DOHH2 (cell line): ENCODE measurements around the gene SIRT2.

Experiments used
- H3F3A ChIP-seq: fragments of 200-600 bp; sonication (generic), shearing (Covaris generic); 2 replicates; pipeline ENCODE4 v1.6.0; 2016; ENCODE audit warnings: antibody characterized with exemption, mild to moderate bottlenecking; ENCODE audit not compliant: control insufficient read depth, insufficient read depth
- H3K27ac ChIP-seq: fragments of 200-600 bp; sonication (generic); 2 replicates; pipeline ENCODE4 v1.5.1; 2014; ENCODE audit warnings: low read depth, mild to moderate bottlenecking, low read length, moderate library complexity
- H3K27me3 ChIP-seq: fragments of 200-600 bp; sonication (generic); 2 replicates; pipeline ENCODE4 v1.6.1; 2014; ENCODE audit warnings: mild to moderate bottlenecking, low read length, mixed read lengths; ENCODE audit not compliant: control insufficient read depth
- H3K36me3 ChIP-seq: fragments of 200-600 bp; sonication (generic); 2 replicates; pipeline ENCODE4 v1.6.1; 2014; ENCODE audit warnings: mild to moderate bottlenecking, low read length, moderate library complexity, mixed read lengths; ENCODE audit not compliant: control insufficient read depth
- H3K4me1 ChIP-seq: fragments of 200-600 bp; sonication (generic); 2 replicates; pipeline ENCODE4 v1.6.1; 2014; ENCODE audit warnings: mild to moderate bottlenecking, low read length, mixed read lengths; ENCODE audit not compliant: control insufficient read depth
- H3K4me2 ChIP-seq: fragments of 200-600 bp; sonication (generic); 2 replicates; pipeline ENCODE4 v1.6.0; 2014; ENCODE audit warnings: mild to moderate bottlenecking, low read length, moderate library complexity
- H3K4me3 ChIP-seq: fragments of 200-600 bp; sonication (generic); 2 replicates; pipeline ENCODE4 v1.5.1; 2014; ENCODE audit warnings: mild to moderate bottlenecking, low read length, mixed read lengths
- H3K79me2 ChIP-seq: fragments of 200-600 bp; sonication (generic); 2 replicates; pipeline ENCODE4 v1.6.1; 2014; ENCODE audit warnings: mild to moderate bottlenecking, low read length, mixed read lengths; ENCODE audit not compliant: control insufficient read depth
- H3K9me2 ChIP-seq: fragments of 200-600 bp; sonication (generic); replicated peaks from 2 replicates; pipeline ENCODE4 v1.6.1; 2014; ENCODE audit warnings: mild to moderate bottlenecking, low read length, mixed read lengths; ENCODE audit not compliant: control insufficient read depth
- H3K9me3 ChIP-seq: fragments of 200-600 bp; sonication (generic); 2 replicates; pipeline ENCODE4 v1.6.1; 2014; ENCODE audit warnings: antibody characterized with exemption, low read length, mixed read lengths; ENCODE audit not compliant: control insufficient read depth, insufficient read depth
- H4K20me1 ChIP-seq: fragments of 200-600 bp; sonication (generic); 2 replicates; pipeline ENCODE4 v1.6.0; 2014; ENCODE audit warnings: low read depth, mild to moderate bottlenecking, antibody characterized with exemption, low read length, moderate library complexity; ENCODE audit not compliant: control insufficient read depth, insufficient read depth
- CTCF ChIP-seq: fragments of 200-600 bp; sonication (generic); IDR thresholded peaks from one replicate; pipeline ENCODE4 v1.5.1; 2014; ENCODE audit warnings: antibody characterized with exemption, mild to moderate bottlenecking, low read depth, low read length; ENCODE audit not compliant: poor library complexity, severe bottlenecking
- EZH2phosphoT487 ChIP-seq: fragments of 200-600 bp; sonication (generic); IDR thresholded peaks from 2 replicates; pipeline ENCODE4 v1.6.1; 2017; ENCODE audit warnings: borderline replicate concordance, mild to moderate bottlenecking, antibody characterized with exemption, low read length, moderate library complexity, mixed read lengths

The SIRT2 gene

GRCh38 chr19:38921420-38922274 lies 22.2 kb upstream of the SIRT2 start:
- Histone ChIP-seq H3K9me3 (no peaks in the 10 kb centered on the region), H3K36me3 (peaks cover 27% of the 10 kb centered on the region), H3K4me3 (no peak overlapping the region), H3K27ac (no peak overlapping the region), H4K20me1 (no peaks in the 10 kb centered on the region), H3K4me1 (no peaks in the 10 kb centered on the region), H3K9me2 (no peaks in the 10 kb centered on the region), H3K27me3 (no peaks in the 10 kb centered on the region), H3K79me2 (no peaks in the 10 kb centered on the region), H3F3A (no peaks in the 10 kb centered on the region), H3K4me2 (no peak overlapping the region)
- TF ChIP-seq CTCF (no peak), EZH2phosphoT487 (no peak)

GRCh38 chr19:38920602-38921419 lies 21.4 kb upstream of the SIRT2 start:
- no peak overlapping the region for H3K27ac ChIP-seq
- no peaks in the 10 kb centered on the region for H3K27me3 ChIP-seq
- no peak overlapping the region for H3K4me3 ChIP-seq
- TF ChIP-seq CTCF (no peak), EZH2phosphoT487 (no peak)
- H3K9me2 ChIP-seq = no peaks in the 10 kb centered on the region
- H3K36me3 ChIP-seq = peaks cover 22% of the 10 kb centered on the region
- no peaks in the 10 kb centered on the region for H3K9me3 ChIP-seq
- H3K4me1 ChIP-seq = no peaks in the 10 kb centered on the region
- no peaks in the 10 kb centered on the region for H4K20me1 ChIP-seq
- no peaks in the 10 kb centered on the region for H3K79me2 ChIP-seq
- no peak overlapping the region for H3K4me2 ChIP-seq
- H3F3A ChIP-seq = no peaks in the 10 kb centered on the region

DNA sequence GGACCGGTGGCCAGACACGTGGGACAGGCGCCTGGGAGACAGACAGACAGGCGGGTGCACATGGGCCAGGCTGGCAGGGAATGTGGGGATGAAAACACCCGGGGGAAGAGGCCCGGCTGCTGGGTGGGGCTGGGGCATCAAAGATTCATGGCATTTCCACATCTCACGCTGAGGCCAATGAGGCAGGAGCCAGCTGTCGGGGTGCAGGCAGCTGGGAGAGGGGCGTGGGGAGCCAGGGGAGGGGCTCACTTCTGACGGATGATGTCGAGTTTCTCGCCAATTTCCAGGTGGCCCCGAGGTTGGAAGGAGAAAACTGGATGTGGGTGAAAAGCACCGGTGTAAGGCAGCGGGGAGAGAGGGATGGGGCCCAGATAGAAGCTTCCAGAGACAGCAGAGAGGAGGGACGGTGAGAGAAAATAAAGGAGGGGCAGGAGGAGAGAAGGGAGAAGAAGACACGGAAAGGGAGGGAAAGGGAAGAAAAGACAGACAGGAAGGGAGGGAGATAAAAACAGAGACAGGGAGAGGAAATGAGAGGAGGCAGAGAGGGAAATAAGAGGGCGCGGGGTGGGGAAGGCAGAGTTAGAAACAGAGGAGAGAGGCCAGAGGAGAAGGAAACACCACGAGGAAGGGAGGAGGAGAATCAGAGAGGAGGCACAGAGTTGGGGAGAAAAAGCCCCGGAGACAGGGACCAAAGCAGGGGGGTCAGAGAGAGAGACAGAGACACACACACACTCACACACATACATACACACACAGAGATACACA lies 20.6 kb upstream of the SIRT2 start:
- no peaks in the 10 kb centered on the region for H3K9me2 ChIP-seq
- no peaks in the 10 kb centered on the region for H4K20me1 ChIP-seq
- no peak overlapping the region for H3K4me2 ChIP-seq
- H3K36me3 ChIP-seq = peaks cover 16% of the 10 kb centered on the region
- no peak overlapping the region for H3K4me3 ChIP-seq
- no peak for TF ChIP-seq EZH2phosphoT487
- TF ChIP-seq CTCF = no peak
- H3K79me2 ChIP-seq = no peaks in the 10 kb centered on the region
- H3K27me3 ChIP-seq = no peaks in the 10 kb centered on the region
- H3K27ac ChIP-seq = no peak overlapping the region
- H3F3A ChIP-seq = no peaks in the 10 kb centered on the region
- no peaks in the 10 kb centered on the region for H3K9me3 ChIP-seq
- no peaks in the 10 kb centered on the region for H3K4me1 ChIP-seq
